ENCODE results near the gene IDH2.
A peak's percentile ranks its signal among the peaks of the same experiment; 100 is the strongest.

IDH2 gene

DNA sequence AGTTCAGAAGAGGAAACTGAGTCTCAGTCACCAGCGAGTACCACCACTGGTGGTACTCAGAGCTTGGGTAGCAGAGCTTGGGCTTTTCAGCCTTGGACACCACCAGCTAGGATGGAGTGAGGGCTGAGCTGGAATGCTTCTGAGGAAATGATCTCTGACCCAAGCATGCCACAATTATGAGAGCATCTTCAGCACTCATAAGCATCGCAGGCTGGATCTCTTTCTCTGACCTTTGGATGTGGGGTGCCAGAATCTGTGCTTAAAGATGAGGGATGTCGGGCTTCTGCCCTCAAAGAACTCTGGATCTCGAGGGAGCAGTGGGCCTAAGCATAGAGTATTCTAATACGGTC is 64.8 kb downstream of the IDH2 start:
- Histone ChIP-seq H3K4me1 (ENCODE audit: control insufficient read depth, insufficient read depth, low read length, poor library complexity, severe bottlenecking) (peaks cover 31% of the 10 kb centered on the region), H3K9me3 (ENCODE audit: control insufficient read depth, low read length) (no peaks in the 10 kb centered on the region), H3K36me3 (ENCODE audit: control insufficient read depth, insufficient read depth, low read length) (no peaks in the 10 kb centered on the region), H3K27me3 (replicated peaks; ENCODE audit: control insufficient read depth, insufficient read depth, low read length, poor library complexity, severe bottlenecking) (no peaks in the 10 kb centered on the region), H3K4me3 (ENCODE audit: insufficient read depth, low read depth, low read length, poor library complexity, severe bottlenecking) (no peak overlapping the region), H3K27ac (ENCODE audit: insufficient read depth, low read length, poor library complexity, severe bottlenecking) (no peak overlapping the region)
- DNase-seq: no peak

GRCh38 chr15:90036806-90037510 is 65.3 kb downstream of the IDH2 start:
- Histone ChIP-seq H3K36me3 (ENCODE audit: control insufficient read depth, insufficient read depth, low read length) (no peaks in the 10 kb centered on the region), H3K4me3 (ENCODE audit: insufficient read depth, low read depth, low read length, poor library complexity, severe bottlenecking) (no peak overlapping the region), H3K27ac (ENCODE audit: insufficient read depth, low read length, poor library complexity, severe bottlenecking) (no peak overlapping the region), H3K4me1 (ENCODE audit: control insufficient read depth, insufficient read depth, low read length, poor library complexity, severe bottlenecking) (peaks cover 33% of the 10 kb centered on the region), H3K9me3 (ENCODE audit: control insufficient read depth, low read length) (no peaks in the 10 kb centered on the region), H3K27me3 (replicated peaks; ENCODE audit: control insufficient read depth, insufficient read depth, low read length, poor library complexity, severe bottlenecking) (no peaks in the 10 kb centered on the region)
- no peak for DNase-seq

DNA sequence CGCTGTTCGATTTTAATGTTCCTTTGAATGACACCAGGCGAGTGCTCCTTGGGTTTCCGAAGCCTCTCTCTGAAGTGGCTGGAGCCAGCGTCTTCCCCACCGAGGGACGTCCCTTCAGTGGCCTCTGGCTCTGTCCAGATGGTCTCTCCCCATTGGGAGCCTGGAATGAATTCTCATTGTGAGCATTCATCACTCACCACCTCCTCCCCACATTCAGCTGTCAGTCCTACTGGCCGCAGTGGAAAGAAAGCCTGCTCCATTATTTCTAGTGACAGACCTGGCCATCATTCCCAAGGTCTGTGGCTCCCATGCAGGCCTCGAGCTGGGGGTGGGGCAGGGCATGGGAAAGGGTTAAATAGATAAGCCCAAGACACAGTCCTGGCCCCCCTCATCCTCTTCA is 65.9 kb downstream of the IDH2 start:
- Histone ChIP-seq H3K4me1 (ENCODE audit: control insufficient read depth, insufficient read depth, low read length, poor library complexity, severe bottlenecking) (peaks cover 39% of the 10 kb centered on the region), H3K27me3 (replicated peaks; ENCODE audit: control insufficient read depth, insufficient read depth, low read length, poor library complexity, severe bottlenecking) (no peaks in the 10 kb centered on the region), H3K4me3 (ENCODE audit: insufficient read depth, low read depth, low read length, poor library complexity, severe bottlenecking) (no peak overlapping the region), H3K9me3 (ENCODE audit: control insufficient read depth, low read length) (no peaks in the 10 kb centered on the region), H3K27ac (ENCODE audit: insufficient read depth, low read length, poor library complexity, severe bottlenecking) (no peak overlapping the region), H3K36me3 (ENCODE audit: control insufficient read depth, insufficient read depth, low read length) (no peaks in the 10 kb centered on the region)
- no peak for DNase-seq

DNA sequence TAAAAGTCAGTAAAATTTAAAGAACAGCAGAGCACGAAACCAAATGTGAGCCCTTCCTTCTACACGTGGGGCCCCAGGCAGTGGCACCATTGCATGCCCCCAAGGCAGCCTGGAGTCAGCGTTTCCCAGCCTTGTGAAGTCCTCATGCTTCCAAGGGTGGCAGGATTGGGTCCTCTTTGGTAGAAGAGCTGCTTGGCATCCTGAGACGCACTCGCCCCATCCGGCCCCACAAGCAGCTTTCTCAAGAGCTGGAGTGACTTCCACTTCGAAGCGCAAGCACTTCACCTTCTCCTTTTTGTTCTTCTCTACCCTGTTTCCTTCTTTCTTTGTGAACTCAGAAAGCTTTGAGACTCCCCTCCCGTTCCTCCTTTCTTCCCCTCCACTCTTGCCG is 66.4 kb downstream of the IDH2 start:
- no peak for DNase-seq
- H3K4me1 ChIP-seq (ENCODE audit: control insufficient read depth, insufficient read depth, low read length, poor library complexity, severe bottlenecking): peaks cover 43% of the 10 kb centered on the region
- no peaks in the 10 kb centered on the region for H3K27me3 ChIP-seq (replicated peaks; ENCODE audit: control insufficient read depth, insufficient read depth, low read length, poor library complexity, severe bottlenecking)
- no peaks in the 10 kb centered on the region for H3K36me3 ChIP-seq (ENCODE audit: control insufficient read depth, insufficient read depth, low read length)
- no peak overlapping the region for H3K4me3 ChIP-seq (ENCODE audit: insufficient read depth, low read depth, low read length, poor library complexity, severe bottlenecking)
- H3K9me3 ChIP-seq (ENCODE audit: control insufficient read depth, low read length): no peaks in the 10 kb centered on the region
- H3K27ac ChIP-seq (ENCODE audit: insufficient read depth, low read length, poor library complexity, severe bottlenecking): no peak overlapping the region

GRCh38 chr15:90035095-90035839 is 67.0 kb downstream of the IDH2 start:
- no peaks in the 10 kb centered on the region for H3K36me3 ChIP-seq (ENCODE audit: control insufficient read depth, insufficient read depth, low read length)
- H3K4me3 ChIP-seq (ENCODE audit: insufficient read depth, low read depth, low read length, poor library complexity, severe bottlenecking): no peak overlapping the region
- no peaks in the 10 kb centered on the region for H3K9me3 ChIP-seq (ENCODE audit: control insufficient read depth, low read length)
- H3K4me1 ChIP-seq (ENCODE audit: control insufficient read depth, insufficient read depth, low read length, poor library complexity, severe bottlenecking): peaks cover 43% of the 10 kb centered on the region
- H3K27ac ChIP-seq (ENCODE audit: insufficient read depth, low read length, poor library complexity, severe bottlenecking): peak overlapping the region; percentile 53
- DNase-seq: no peak
- no peaks in the 10 kb centered on the region for H3K27me3 ChIP-seq (replicated peaks; ENCODE audit: control insufficient read depth, insufficient read depth, low read length, poor library complexity, severe bottlenecking)

GRCh38 chr15:90033448-90033847 is 68.8 kb downstream of the IDH2 start:
- no peak for DNase-seq
- peaks cover 43% of the 10 kb centered on the region for H3K4me1 ChIP-seq (ENCODE audit: control insufficient read depth, insufficient read depth, low read length, poor library complexity, severe bottlenecking)
- H3K4me3 ChIP-seq (ENCODE audit: insufficient read depth, low read depth, low read length, poor library complexity, severe bottlenecking): no peak overlapping the region
- peak overlapping the region; percentile 15 for H3K27ac ChIP-seq (ENCODE audit: insufficient read depth, low read length, poor library complexity, severe bottlenecking)
- no peaks in the 10 kb centered on the region for H3K27me3 ChIP-seq (replicated peaks; ENCODE audit: control insufficient read depth, insufficient read depth, low read length, poor library complexity, severe bottlenecking)
- H3K9me3 ChIP-seq (ENCODE audit: control insufficient read depth, low read length): no peaks in the 10 kb centered on the region
- H3K36me3 ChIP-seq (ENCODE audit: control insufficient read depth, insufficient read depth, low read length): no peaks in the 10 kb centered on the region

Data from effector memory CD4-positive, alpha-beta T cell (primary cell).